ENCODE results near the gene NOS1AP.

NOS1AP gene

DNA sequence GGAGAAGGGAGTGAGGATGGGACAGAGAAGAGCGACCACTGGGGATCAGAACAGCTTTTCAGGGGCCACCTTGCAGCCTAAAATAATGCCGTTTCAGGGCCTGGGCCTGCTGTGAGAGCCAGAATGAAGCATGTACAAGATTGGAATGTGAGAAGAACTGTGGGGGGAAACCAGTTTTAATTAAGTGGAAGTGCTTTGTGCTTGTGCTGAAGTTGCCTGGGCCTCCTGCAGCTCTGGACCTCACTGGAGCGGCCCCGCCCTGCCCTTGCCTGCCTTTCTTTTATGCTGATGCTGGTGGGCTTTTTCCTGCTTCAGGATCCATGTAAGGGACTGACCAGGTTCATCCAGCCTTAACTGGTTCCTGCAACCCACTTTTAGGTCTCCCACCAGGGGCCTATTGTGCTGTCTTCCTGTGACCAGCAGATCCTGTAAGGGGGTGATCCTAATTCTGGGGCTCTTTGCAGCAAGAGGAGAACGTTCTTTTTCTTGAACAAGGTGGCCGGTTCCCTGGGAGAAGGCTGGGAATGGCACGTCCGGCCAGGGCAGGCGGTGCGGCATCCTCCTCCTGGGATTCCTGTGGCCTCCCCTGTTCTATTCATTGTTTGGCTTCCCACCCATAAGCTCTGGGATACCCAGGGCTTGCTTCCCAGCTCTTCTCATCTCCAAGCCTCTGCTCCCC lies 315.2 kb downstream of the NOS1AP start:
- no peaks in the 10 kb centered on the region for H3K4me1 ChIP-seq (ENCODE audit: control insufficient read depth, insufficient read depth, low read length)
- H3K27ac ChIP-seq (ENCODE audit: low read length), result no peak overlapping the region
- no peak for DNase-seq (ENCODE audit: low read depth, low spot score)
- WGBS (ENCODE audit: insufficient coverage, insufficient read length), result no CpG with 5 or more reads among the region's 10 CpGs
- no peak overlapping the region for H3K4me3 ChIP-seq (ENCODE audit: low read length)
- 0 out of 2 replicates have a peak, but pooled peaks cover 5% of the 10 kb centered on the region for H3K36me3 ChIP-seq (ENCODE audit: control insufficient read depth, insufficient read depth, low read length)
- no peaks in the 10 kb centered on the region for H3K9me3 ChIP-seq (ENCODE audit: control insufficient read depth, insufficient read depth, low read length)
- no peaks in the 10 kb centered on the region for H3K27me3 ChIP-seq (ENCODE audit: control insufficient read depth, insufficient read depth, low read length)

- no peak for DNase-seq (ENCODE audit: low read depth, low spot score)
- no peaks in the 10 kb centered on the region for H3K9me3 ChIP-seq (ENCODE audit: control insufficient read depth, insufficient read depth, low read length)
- H3K4me3 ChIP-seq (ENCODE audit: low read length), result no peak overlapping the region
- 0 out of 2 replicates have a peak, but pooled peaks cover 5% of the 10 kb centered on the region for H3K36me3 ChIP-seq (ENCODE audit: control insufficient read depth, insufficient read depth, low read length)
- H3K27ac ChIP-seq (ENCODE audit: low read length), result no peak overlapping the region
- no CpG with 5 or more reads among the region's 3 CpGs for WGBS (ENCODE audit: insufficient coverage, insufficient read length)
- H3K4me1 ChIP-seq (ENCODE audit: control insufficient read depth, insufficient read depth, low read length), result no peaks in the 10 kb centered on the region
- H3K27me3 ChIP-seq (ENCODE audit: control insufficient read depth, insufficient read depth, low read length), result no peaks in the 10 kb centered on the region
Measured at GRCh38 chr1:162385280-162385623, 315.8 kb downstream of the NOS1AP start.

GRCh38 chr1:162385702-162386101 lies 316.2 kb downstream of the NOS1AP start:
- WGBS (ENCODE audit: insufficient coverage, insufficient read length), result no CpG with 5 or more reads among the region's 3 CpGs
- H3K9me3 ChIP-seq (ENCODE audit: control insufficient read depth, insufficient read depth, low read length), result no peaks in the 10 kb centered on the region

GRCh38 chr1:162386292-162387225 lies 317.1 kb downstream of the NOS1AP start:
- H3K4me1 ChIP-seq (ENCODE audit: control insufficient read depth, insufficient read depth, low read length), result no peaks in the 10 kb centered on the region
- H3K36me3 ChIP-seq (ENCODE audit: control insufficient read depth, insufficient read depth, low read length), result 0 out of 2 replicates have a peak, but pooled peaks cover 5% of the 10 kb centered on the region
- H3K9me3 ChIP-seq (ENCODE audit: control insufficient read depth, insufficient read depth, low read length), result no peaks in the 10 kb centered on the region
- no peak for DNase-seq (ENCODE audit: low read depth, low spot score)
- WGBS (ENCODE audit: insufficient coverage, insufficient read length), result no CpG with 5 or more reads among the region's 8 CpGs
- H3K27ac ChIP-seq (ENCODE audit: low read length), result no peak overlapping the region
- no peak overlapping the region for H3K4me3 ChIP-seq (ENCODE audit: low read length)
- H3K27me3 ChIP-seq (ENCODE audit: control insufficient read depth, insufficient read depth, low read length), result no peaks in the 10 kb centered on the region

More at GRCh38 chr1:162385702-162386101, 316.2 kb downstream of the NOS1AP start:
- Histone ChIP-seq H3K27me3 (ENCODE audit: control insufficient read depth, insufficient read depth, low read length) (no peaks in the 10 kb centered on the region), H3K4me3 (ENCODE audit: low read length) (no peak overlapping the region), H3K36me3 (ENCODE audit: control insufficient read depth, insufficient read depth, low read length) (0 out of 2 replicates have a peak, but pooled peaks cover 5% of the 10 kb centered on the region), H3K4me1 (ENCODE audit: control insufficient read depth, insufficient read depth, low read length) (no peaks in the 10 kb centered on the region), H3K27ac (ENCODE audit: low read length) (no peak overlapping the region)
- no peak for DNase-seq (ENCODE audit: low read depth, low spot score)

DNA sequence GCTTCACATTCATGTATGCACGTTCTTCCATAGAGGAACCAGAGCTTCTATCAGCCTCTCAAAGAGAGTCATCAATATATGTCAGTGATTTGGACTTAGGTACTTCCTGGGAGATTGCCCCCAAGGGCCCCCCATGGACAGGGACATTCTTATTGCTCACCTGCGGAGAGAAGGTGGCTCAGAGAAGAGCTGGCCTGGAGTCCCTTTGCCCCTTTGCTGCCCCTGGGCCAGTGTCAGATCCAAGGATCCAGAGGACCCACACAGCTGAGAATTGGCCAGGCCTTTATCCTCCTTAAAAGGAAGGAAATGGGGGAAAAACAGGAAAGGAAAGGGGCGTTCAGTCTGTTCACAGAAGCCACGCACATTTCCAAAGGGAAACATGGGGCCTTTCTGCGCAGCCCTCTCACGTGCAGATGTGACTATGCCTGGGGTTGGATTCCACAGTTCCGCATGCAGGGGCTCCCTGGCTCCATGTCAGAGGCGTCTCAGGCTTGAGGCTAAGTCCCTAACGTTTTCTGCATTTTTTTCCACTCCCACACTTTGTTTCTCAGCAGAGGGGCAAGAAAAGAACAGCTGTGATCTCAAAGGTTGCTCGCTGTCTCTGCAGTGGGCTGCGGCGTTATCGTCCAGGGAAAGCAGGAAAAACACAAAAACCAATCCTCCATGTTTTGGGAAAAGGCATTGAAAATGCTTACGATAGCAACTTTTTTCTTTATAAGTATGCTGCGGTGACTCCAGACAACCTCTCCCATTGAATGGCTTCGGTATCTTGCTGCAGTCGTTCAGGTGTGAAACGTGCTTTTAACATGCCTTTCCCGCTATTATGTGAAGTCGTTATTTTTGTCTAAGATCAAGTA lies 318.0 kb downstream of the NOS1AP start:
- 100% methylated on average over 1 of the region's 20 CpGs for WGBS (ENCODE audit: insufficient coverage, insufficient read length)
- Histone ChIP-seq H3K4me1 (ENCODE audit: control insufficient read depth, insufficient read depth, low read length) (no peaks in the 10 kb centered on the region), H3K36me3 (ENCODE audit: control insufficient read depth, insufficient read depth, low read length) (0 out of 2 replicates have a peak, but pooled peaks cover 5% of the 10 kb centered on the region)

GRCh38 chr1:162388083-162388594 lies 318.6 kb downstream of the NOS1AP start:
- Histone ChIP-seq H3K4me1 (ENCODE audit: control insufficient read depth, insufficient read depth, low read length) (no peaks in the 10 kb centered on the region), H3K27me3 (ENCODE audit: control insufficient read depth, insufficient read depth, low read length) (no peaks in the 10 kb centered on the region), H3K36me3 (ENCODE audit: control insufficient read depth, insufficient read depth, low read length) (0 out of 2 replicates have a peak, but pooled peaks cover 5% of the 10 kb centered on the region), H3K9me3 (ENCODE audit: control insufficient read depth, insufficient read depth, low read length) (no peaks in the 10 kb centered on the region), H3K27ac (ENCODE audit: low read length) (no peak overlapping the region), H3K4me3 (ENCODE audit: low read length) (no peak overlapping the region)
- WGBS (ENCODE audit: insufficient coverage, insufficient read length), result 100% methylated on average over 1 of the region's 8 CpGs
- DNase-seq (ENCODE audit: low read depth, low spot score), result no peak

More for the DNA sequence above, 318.0 kb downstream of the NOS1AP start:
- DNase-seq (ENCODE audit: low read depth, low spot score), result no peak
- H3K27ac ChIP-seq (ENCODE audit: low read length), result no peak overlapping the region
- no peak overlapping the region for H3K4me3 ChIP-seq (ENCODE audit: low read length)
- H3K27me3 ChIP-seq (ENCODE audit: control insufficient read depth, insufficient read depth, low read length), result no peaks in the 10 kb centered on the region
- no peaks in the 10 kb centered on the region for H3K9me3 ChIP-seq (ENCODE audit: control insufficient read depth, insufficient read depth, low read length)

GRCh38 chr1:162388615-162389014 lies 319.1 kb downstream of the NOS1AP start:
- H3K36me3 ChIP-seq (ENCODE audit: control insufficient read depth, insufficient read depth, low read length), result 0 out of 2 replicates have a peak, but pooled peaks cover under 1% of the 10 kb centered on the region
- no peaks in the 10 kb centered on the region for H3K4me1 ChIP-seq (ENCODE audit: control insufficient read depth, insufficient read depth, low read length)
- no CpG with 5 or more reads among the region's 5 CpGs for WGBS (ENCODE audit: insufficient coverage, insufficient read length)
- H3K9me3 ChIP-seq (ENCODE audit: control insufficient read depth, insufficient read depth, low read length), result no peaks in the 10 kb centered on the region
- no peaks in the 10 kb centered on the region for H3K27me3 ChIP-seq (ENCODE audit: control insufficient read depth, insufficient read depth, low read length)
- H3K27ac ChIP-seq (ENCODE audit: low read length), result no peak overlapping the region
- no peak overlapping the region for H3K4me3 ChIP-seq (ENCODE audit: low read length)
- DNase-seq (ENCODE audit: low read depth, low spot score), result no peak

- no peak overlapping the region for H3K4me3 ChIP-seq (ENCODE audit: low read length)
- no peaks in the 10 kb centered on the region for H3K4me1 ChIP-seq (ENCODE audit: control insufficient read depth, insufficient read depth, low read length)
- DNase-seq (ENCODE audit: low read depth, low spot score), result no peak
- no peaks in the 10 kb centered on the region for H3K36me3 ChIP-seq (ENCODE audit: control insufficient read depth, insufficient read depth, low read length)
- WGBS (ENCODE audit: insufficient coverage, insufficient read length), result no CpG with 5 or more reads among the region's 11 CpGs
- no peaks in the 10 kb centered on the region for H3K27me3 ChIP-seq (ENCODE audit: control insufficient read depth, insufficient read depth, low read length)
- no peak overlapping the region for H3K27ac ChIP-seq (ENCODE audit: low read length)
- H3K9me3 ChIP-seq (ENCODE audit: control insufficient read depth, insufficient read depth, low read length), result no peaks in the 10 kb centered on the region
Measured at GRCh38 chr1:162389021-162389818, 319.7 kb downstream of the NOS1AP start.

GRCh38 chr1:162389971-162390370 lies 320.5 kb downstream of the NOS1AP start:
- Histone ChIP-seq H3K36me3 (ENCODE audit: control insufficient read depth, insufficient read depth, low read length) (no peaks in the 10 kb centered on the region), H3K9me3 (ENCODE audit: control insufficient read depth, insufficient read depth, low read length) (no peaks in the 10 kb centered on the region), H3K27ac (ENCODE audit: low read length) (no peak overlapping the region), H3K27me3 (ENCODE audit: control insufficient read depth, insufficient read depth, low read length) (no peaks in the 10 kb centered on the region), H3K4me3 (ENCODE audit: low read length) (no peak overlapping the region), H3K4me1 (ENCODE audit: control insufficient read depth, insufficient read depth, low read length) (no peaks in the 10 kb centered on the region)
- DNase-seq (ENCODE audit: low read depth, low spot score), result no peak
- WGBS (ENCODE audit: insufficient coverage, insufficient read length), result no CpG with 5 or more reads among the region's 9 CpGs

Measured in iPS DF 6.9 (cell line).